Middle frontal gyrus (tissue), 1 donor: ENCODE data around the gene PCBP4.

Experiments
- DNase-seq: peaks from one replicate; pipeline ENCODE4 v3.0.0-alpha.2; 2015; ENCODE audit warnings: low spot score; ENCODE audit errors: extremely low spot score

PCBP4 gene

GRCh38 chr3:51916418-51916817, 50.8 kb downstream of the PCBP4 start:
- no peak for DNase-seq

- DNase-seq = no peak
These were observed 59.2 kb downstream of the PCBP4 start for GRCh38 chr3:51908026-51908425.
